HG02884 (cell line): ENCODE data around the gene AP4M1.

Experiments used
- ATAC-seq: cut with Tn5 transposase; IDR thresholded peaks from one replicate; pipeline ENCODE4 v1.9.1; 2021; ENCODE audit warnings: mild to moderate bottlenecking, moderate library complexity; ENCODE audit not compliant: unreplicated experiment

The AP4M1 gene

DNA sequence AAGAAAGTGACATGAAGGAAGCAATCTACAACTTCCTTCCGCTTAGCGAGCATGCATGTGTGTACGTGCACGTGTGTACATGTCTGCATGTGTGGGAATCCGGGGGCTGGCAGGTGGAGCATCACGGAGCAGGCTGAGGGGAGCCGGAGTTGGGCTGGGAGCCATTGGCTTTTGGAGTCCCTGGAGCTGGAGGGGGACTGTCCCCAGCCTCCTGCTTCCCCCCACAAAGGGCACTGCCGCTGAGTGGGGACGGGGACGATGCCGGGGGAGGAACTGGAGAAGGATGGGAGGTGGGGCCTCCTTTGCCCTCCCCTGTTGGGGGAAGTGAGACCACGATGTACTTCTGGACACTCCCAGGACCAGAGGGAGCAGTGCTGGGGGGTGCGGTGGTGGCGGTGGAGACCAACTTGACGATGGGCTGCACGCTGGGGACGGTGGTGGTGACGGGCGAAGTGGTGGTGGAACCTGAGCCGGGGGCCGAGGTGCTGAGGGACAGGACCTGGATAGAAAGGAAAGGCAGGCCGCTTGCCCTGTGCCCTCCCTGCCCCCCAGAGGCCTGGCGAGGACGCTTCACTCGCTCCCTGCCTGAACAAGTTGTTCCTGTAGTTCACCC is 5.8 kb downstream of the AP4M1 start:
- ATAC-seq: no peak

DNA sequence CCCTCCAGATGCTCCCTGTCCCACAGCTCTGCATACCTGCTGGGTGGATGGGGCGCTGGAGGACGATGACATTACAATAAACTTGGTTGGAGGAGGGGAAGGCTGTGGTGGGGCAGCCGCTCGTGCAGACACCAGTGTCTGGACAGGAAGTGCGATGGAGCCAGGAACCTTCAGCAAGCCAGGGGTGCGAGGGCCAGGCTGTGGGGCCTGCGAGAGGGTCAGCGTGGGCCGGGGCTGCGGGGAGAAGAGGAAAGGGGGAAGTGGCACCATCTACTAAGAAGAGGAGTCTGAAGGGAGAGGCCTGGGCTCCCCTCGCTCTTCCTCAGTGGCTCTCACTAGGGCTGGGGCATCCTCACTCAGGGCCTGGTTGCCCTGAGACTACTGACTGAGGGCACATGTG is 6.4 kb downstream of the AP4M1 start:
- ATAC-seq: no peak

DNA sequence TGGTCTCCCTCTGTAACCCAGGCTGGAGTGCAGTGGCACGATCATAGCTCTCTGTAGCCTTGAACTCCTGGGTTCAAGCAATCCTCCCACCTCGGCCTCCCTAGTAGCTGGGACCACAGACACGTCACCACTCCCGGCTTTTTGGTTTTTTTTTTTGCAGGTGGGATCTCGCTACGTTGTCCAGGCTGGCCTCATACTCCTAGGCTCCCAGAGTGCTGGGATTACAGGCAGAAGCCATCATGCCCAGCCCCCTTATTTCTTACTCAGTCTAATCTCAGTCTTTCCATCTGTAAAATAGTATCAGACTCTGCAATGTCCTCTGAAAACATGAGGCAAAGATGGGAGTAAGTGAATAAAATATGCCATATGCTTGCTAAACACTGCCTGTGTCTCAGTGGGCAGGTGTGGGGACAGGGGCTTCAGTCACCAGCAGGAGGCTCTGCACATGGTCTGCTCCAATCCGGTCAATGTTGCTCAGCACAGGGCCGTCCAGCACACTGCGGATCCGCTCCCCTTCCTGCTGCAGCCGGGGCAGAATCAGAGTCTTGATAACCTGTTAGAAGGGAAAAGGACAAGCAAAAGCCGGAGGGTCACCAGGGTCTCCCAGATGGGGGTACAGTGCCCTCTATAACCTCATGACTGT is 8.2 kb downstream of the AP4M1 start:
- ATAC-seq: no peak

DNA sequence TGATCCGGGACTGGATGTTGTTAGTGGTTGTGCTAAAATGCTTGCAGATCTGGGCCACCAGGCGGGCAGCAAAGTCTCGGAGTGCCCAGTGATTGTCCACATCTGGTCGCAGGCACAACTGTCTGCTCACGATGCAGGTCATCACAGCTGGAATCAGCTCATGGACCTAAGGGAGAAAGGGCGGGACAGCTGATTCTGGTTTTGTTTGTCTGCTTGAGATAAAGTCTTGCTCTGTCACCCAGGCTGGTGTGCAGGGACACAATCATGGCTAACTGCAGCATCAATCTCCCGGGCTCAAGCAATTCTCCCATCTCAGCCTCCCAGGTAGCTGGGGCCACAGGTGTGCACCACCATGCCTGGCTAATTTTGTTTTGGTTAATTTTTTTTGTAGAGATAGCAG is 9.7 kb downstream of the AP4M1 start:
- ATAC-seq: no peak

DNA sequence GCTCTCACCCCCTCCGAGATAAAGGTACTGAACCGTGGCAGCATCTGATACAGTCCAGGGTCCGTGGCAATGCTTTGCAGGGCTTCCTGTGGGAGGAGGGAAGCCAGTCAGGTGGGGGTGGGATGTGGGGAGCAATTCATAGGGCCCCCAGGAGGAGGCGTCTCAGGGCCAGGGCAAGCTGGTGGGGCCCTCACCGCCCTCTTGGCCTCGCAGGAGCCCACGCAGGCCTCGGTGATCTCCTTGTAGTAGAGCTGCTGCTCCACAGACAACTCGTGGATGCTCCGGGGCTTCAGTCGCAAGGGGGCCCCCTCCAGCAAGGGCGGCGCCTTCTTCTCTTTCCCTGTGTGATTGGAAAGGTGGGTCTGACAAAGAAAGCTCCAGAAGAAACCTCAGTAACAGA is 10.5 kb downstream of the AP4M1 start:
- ATAC-seq: no peak

DNA sequence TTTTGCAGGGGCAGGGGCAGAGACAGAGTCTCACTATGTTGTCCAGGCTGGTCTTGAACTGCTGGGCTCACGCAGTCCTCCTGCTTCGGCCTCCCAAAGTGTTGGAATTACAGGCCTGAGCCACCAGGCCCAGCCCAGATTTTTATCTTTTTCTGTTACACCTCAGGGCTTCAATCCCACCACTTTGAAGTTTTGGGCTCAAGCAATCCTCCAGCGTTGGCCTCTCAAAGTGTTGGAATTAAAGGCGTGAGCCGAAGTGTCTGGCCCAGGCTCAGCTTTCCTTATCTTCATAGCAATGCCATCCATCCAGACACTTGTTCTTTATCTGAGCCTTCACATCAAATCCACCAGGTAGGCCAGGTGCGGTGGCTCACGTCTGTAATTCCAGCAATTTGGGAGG is 13.6 kb downstream of the AP4M1 start:
- ATAC-seq: no peak

DNA sequence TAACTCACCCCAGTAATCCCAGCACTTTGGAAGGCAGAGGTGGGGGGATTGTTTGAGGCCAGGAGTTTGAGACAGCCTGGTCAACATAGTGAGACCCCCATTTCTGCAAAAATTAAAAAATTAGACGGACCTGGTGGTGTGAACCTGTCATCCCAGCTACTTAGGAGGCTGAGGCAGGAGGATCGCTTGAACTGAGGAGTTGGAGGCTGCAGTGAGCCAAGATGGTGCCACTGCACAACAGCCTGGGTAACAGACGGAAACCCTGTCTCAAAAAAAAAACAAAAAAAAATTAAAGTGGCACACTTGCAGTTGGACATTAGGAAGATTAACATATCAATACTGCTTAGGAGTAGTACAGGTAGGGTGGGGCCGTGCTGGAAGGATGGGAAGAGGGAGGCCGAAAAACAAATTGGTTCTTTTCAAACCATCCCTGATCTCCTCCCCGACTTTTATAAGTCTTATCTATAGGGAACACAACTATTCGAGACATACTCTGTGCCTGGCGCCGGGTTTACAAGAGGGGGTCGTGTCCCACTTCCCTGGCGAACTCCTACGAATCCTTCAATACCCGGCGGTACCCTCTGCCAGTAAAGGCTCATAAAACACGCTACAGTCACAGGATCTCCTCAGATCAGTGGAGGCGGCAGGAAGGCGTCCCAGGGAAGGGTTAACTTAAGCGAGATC is 17.1 kb downstream of the AP4M1 start:
- no peak for ATAC-seq

DNA sequence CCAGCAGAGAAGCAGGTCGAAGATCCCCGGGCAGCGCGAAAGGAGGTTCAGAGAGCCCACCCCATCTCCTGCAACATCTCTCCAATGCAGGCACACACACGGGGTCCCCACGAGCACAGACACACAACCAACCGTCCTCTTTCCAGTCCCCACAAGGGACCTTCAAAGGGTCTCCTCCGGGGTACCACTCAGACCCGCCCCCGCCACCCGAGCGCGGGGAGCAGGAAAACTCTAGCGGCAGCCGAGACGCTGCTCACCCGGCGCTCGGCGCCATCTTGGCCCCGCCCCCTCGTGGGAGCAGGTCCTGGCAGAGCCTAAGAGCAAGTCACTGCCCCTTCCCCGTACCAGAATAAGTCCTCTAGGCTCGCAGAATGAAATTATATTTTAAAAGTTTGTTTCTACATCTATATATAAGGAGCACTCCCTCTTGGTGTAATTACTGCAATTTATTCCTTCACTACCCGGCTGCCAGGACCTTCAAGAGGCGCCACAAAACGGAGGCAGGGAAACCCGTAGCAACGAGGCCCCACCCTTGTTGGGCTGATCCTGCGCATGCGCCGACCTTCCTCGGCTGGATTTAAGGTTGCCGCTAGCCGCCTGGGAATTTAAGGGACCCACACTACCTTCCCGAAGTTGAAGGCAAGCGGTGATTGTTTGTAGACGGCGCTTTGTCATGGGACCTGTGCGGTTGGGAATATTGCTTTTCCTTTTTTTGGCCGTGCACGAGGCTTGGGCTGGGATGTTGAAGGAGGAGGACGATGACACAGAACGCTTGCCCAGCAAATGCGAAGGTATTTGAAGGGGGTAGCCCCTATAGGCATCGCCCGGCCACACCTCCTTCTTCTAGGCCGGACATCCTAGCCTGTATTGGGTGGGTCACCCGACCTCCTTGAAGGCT is 17.9 kb downstream of the AP4M1 start, which contains the start of the genes CNPY4 and TAF6:
TSS of gene CNPY4 (plus strand) at position 563 of the 898 bp plus-strand sequence. CDS start at position 674, 111 bp downstream.
TSS of gene TAF6 (minus strand) at position 287 of the 898 bp plus-strand sequence. CDS start 5,149 bp downstream, outside the sequence.
- peak; percentile 63 for ATAC-seq

DNA sequence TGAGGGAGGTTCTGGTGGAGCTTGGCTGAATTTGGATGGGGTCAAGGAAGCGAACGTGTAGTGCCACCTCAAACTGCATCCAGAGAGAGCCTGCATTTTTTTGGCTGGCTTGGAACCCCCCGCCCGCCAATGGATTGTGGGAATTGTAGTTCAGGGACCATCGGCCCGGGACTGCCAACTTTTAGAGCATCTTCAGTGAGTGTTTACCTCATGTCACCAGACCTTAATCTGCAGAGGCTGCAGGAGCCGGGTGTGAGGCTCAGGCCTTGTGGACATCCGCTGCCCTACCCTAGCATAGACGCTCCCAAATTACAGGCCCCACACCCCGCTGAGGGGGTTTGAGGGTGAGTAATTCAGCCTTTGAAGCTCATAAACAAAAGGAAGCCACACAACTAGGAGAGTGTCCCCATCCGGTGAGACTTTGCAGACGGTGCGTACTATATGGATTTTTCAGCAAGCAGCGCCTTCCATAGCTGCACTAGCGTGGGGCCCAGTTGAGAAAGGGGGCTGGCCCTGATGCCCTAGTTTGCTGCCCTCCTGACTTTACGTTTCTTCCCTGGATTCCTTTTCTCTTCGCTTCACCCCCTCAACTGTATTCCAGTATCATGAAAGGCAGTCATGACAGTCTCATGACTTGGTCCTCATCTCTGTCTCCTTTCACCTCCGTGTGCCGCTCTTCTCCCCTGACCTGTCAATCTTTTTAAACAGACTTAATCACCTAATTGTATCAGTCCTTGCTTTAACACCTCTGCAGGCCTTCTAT is 18.7 kb downstream of the AP4M1 start:
- peak; percentile 22 for ATAC-seq

DNA sequence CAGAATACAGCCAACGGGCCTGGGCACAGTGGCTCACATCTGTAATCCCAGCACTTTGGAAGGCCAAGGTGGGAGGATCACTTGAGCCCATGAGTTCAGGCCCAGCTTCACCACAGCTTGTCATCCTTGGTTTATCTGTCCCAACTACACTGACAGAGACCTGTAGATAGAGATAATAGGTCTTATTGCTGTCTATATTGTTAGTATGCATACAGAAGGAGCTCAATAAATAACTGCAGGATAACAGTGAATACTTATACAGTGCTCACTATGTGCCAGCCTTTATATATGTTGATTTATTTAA is 19.2 kb downstream of the AP4M1 start:
- ATAC-seq: no peak

DNA sequence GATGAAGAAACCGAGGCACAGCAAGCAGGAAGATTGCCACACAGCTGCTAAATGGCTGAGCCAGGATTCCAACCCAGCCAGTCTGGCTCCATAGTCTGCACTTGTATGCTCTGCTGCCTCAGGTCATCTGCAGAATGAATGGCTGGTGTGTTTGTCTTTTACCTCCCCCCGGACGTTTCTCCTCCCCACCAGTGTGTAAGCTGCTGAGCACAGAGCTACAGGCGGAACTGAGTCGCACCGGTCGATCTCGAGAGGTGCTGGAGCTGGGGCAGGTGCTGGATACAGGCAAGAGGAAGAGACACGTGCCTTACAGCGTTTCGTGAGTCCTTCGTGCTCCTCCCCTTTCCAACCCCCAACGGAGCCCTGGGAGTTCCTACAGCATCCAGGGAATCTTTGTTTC is 20.6 kb downstream of the AP4M1 start:
- no peak for ATAC-seq

DNA sequence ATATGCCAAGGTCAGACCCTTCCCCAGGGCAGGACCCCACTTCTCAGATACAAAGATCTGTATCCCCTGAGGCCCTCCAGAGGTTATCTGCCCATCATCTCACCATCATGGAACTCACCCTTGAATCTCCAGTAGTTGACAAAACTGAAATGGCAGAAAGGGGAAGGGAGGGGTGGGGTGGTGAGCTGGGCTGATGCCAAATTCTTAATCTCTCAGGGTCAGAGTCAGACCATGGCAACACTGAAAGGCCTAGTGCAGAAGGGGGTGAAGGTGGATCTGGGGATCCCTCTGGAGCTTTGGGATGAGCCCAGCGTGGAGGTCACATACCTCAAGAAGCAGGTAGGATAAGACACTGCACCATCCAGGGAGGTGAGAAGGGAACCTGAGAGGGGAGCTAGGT is 21.1 kb downstream of the AP4M1 start:
- no peak for ATAC-seq

DNA sequence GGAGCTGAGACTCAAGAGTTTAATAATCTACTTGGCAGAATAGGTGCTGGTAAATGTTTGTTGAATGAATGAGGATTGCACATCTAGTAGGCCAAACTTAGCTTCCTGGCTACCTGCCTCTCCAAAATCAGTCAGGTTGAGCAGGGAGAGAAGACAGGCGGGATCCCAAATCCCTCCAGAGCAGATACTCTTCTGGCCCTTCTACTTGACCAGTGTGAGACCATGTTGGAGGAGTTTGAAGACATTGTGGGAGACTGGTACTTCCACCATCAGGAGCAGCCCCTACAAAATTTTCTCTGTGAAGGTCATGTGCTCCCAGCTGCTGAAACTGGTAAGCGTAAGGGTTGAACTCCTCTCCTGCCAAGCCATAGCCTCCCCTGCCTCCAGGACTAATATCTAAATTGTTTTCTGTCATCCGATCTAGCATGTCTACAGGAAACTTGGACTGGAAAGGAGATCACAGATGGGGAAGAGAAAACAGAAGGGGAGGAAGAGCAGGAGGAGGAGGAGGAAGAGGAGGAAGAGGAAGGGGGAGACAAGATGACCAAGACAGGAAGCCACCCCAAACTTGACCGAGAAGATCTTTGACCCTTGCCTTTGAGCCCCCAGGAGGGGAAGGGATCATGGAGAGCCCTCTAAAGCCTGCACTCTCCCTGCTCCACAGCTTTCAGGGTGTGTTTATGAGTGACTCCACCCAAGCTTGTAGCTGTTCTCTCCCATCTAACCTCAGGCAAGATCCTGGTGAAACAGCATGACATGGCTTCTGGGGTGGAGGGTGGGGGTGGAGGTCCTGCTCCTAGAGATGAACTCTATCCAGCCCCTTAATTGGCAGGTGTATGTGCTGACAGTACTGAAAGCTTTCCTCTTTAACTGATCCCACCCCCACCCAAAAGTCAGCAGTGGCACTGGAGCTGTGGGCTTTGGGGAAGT is 23.1 kb downstream of the AP4M1 start:
- ATAC-seq: no peak

DNA sequence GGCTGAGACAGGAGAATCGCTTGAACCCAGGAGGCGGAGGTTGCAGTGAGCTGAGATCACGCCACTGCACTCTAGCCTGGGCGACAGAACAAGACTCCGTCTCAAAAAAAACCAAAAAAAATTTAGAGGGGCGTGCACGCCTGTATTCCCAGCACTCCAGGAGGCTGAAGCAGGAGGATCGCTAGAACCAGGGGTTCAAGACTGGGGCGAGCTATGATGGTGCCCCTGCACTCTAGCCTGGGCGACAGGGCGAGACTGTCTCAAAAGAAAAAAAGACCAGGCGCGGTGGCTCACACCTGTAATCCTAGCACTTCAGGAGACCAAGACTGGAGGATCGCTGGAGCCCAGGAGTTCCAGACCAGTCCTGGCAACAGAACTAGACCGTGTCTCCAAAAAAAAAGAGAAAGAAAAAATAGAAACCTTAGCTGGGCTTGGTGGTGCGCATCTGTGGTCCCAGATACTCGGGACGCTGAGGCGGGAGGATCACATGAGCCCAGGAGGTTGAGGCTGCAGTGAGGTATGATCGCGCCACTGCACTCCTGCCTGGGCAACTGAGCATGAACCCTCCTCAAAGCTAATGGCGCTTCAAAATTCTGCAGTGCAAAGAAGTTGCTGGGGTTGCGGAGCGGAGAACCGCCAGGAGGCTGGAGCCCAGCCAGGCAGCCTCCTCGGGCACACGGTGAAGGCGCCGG is 24.9 kb downstream of the AP4M1 start:
- peak; percentile 27 for ATAC-seq

DNA sequence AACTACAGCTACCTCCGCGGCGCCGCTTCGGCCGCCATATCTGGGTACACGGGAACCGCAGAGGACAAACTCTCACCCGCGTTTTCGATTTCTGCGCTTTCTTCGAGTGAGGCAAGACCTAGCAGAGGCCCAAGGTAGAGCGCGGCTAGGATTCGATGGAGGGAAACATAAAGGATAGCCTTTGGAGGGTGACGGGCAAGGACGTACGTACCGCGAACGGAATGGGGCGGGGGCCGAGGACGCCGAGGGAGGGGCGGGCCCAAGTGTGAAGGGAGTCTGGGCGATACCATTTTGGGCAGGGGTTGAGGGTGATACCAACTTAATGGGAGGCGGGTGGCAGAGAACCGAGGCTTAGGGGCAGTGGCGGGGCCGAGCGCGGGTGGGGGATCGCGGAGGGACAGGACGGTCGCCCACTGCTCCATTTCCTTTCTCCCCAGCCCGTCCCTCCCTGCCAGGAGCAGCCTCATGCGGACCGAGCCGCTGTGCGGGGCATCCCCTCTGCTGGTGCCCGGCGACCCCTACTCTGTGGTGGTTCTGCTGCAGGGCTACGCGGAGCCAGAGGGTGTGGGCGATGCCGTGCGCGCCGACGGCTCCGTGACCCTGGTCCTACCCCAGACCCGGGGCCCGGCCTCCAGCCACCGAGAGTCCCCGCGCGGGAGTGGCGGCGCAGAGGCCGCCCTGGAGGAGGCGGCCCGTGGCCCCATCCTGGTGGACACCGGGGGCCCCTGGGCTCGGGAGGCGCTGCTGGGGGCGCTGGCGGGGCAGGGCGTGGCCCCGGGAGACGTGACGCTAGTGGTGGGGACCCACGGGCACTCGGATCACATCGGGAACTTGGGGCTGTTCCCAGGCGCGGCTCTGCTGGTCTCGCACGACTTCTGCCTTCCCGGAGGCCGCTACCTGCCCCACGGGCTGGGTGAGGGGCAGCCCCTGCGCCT is 25.8 kb downstream of the AP4M1 start, which contains the start of gene MBLAC1:
TSS of gene MBLAC1 (plus strand) at position 37 of the 935 bp plus-strand sequence. CDS start at position 466, 429 bp downstream.
- peak; percentile 44 for ATAC-seq

DNA sequence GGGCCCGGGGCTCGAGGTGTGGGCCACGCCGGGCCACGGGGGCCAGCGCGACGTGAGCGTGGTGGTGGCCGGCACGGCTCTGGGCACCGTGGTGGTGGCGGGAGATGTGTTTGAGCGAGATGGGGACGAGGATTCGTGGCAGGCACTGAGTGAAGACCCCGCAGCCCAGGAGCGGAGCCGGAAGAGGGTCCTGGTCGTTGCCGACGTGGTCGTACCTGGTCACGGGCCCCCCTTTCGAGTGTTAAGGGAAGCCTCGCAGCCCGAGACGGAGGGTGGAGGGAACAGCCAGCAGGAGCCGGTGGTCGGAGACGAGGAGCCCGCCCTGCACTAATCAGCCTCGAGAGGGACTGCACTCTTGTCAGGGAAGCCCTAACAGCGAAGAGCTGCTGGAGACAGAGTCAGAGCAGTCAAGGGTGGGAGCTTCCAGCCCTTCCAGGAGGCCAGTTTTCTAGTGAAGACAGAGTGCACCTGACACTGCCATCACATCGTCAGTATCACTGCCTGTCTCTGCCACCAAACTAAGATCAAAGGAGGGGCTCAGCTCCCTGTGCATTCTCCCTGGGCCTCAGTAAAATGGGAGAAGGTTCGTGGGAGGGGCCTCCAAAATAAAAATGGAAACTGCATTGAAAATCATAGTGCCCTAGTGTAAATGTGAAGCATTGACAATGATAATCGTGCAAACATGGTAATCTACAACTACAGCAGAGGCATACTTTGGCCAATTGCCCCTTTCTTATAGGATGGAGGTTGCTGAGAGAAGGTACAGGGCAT is 26.6 kb downstream of the AP4M1 start:
- no peak for ATAC-seq

DNA sequence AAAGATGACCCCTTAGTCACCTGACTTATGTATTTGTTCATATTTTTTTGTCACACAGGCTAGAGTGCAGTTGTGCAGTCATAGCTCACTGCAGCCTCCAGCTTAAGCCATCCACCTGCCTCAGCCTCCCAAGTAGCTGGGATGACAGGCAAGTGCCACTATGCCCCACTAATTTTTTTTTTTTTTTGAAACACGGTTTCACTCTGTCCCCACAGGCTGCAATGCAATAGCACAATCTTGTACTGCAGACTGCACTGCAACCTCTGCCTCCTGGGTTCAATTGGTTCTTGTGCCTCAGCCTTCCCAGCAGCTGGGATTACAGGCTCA is 27.2 kb downstream of the AP4M1 start:
- ATAC-seq: no peak
